ENCODE results near the gene HMG20B.

DNA sequence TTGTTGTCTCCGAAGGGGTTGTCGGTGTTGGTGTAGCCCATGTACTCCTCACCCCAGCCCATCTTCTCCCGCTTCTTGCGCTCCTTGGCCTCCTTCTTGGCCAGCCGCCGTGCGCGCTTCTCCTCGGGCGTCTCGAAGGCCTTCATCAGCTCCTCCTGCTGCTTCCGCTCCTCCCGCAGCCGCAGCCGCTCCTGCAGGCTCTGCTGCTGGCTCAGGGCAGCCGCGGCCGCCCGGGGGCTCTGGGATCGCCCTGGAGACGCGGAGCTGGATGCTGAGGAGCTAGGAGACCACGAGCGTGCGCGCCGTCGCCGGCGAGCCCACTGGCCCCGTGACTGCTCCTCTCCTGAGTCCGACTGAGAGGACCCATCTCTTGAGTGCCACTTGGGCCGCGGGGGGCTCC is 51.0 kb downstream of the HMG20B start:
- no peak for TF ChIP-seq EZH2phosphoT487 (IDR thresholded peaks at IDR 0.05; ENCODE audit: borderline replicate concordance, low read length)
- TF ChIP-seq, protein P1, sequence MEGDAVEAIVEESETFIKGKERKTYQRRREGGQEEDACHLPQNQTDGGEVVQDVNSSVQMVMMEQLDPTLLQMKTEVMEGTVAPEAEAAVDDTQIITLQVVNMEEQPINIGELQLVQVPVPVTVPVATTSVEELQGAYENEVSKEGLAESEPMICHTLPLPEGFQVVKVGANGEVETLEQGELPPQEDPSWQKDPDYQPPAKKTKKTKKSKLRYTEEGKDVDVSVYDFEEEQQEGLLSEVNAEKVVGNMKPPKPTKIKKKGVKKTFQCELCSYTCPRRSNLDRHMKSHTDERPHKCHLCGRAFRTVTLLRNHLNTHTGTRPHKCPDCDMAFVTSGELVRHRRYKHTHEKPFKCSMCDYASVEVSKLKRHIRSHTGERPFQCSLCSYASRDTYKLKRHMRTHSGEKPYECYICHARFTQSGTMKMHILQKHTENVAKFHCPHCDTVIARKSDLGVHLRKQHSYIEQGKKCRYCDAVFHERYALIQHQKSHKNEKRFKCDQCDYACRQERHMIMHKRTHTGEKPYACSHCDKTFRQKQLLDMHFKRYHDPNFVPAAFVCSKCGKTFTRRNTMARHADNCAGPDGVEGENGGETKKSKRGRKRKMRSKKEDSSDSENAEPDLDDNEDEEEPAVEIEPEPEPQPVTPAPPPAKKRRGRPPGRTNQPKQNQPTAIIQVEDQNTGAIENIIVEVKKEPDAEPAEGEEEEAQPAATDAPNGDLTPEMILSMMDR (conservative IDR thresholded peaks at IDR 0.05; ENCODE audit: low read depth, low read length): no peak

All from PC-3 (cell line).